GM06990 (cell line): ENCODE results near the gene LDHD.

Source experiments
- DNase-seq: peaks from one replicate; pipeline ENCODE4 v3.0.0-alpha.2; 2011; ENCODE audit not compliant: insufficient read length; ENCODE audit errors: extremely low read depth
- H3K27me3 ChIP-seq: replicated peaks from 2 replicates; pipeline ENCODE4 v1.6.0; 2011; ENCODE audit warnings: low read length; ENCODE audit not compliant: control insufficient read depth, insufficient read depth
- H3K36me3 ChIP-seq: 2 replicates; pipeline ENCODE4 v1.5.1; 2011; ENCODE audit warnings: low read length; ENCODE audit not compliant: control insufficient read depth, insufficient read depth
- H3K4me3 ChIP-seq: replicated peaks from 2 replicates; pipeline ENCODE4 v1.5.1; 2011; ENCODE audit warnings: low read depth, mild to moderate bottlenecking, control low read depth, low read length
- CTCF ChIP-seq: IDR thresholded peaks from 2 replicates; pipeline ENCODE4 v1.5.1; 2011; ENCODE audit warnings: low read length, control low read depth, mild to moderate bottlenecking, inconsistent platforms; ENCODE audit not compliant: insufficient read depth, poor library complexity, severe bottlenecking

The LDHD gene

GRCh38 chr16:75112734-75113491, 3.7 kb downstream of the LDHD start:
- H3K4me3 ChIP-seq = no peak overlapping the region
- DNase-seq = no peak
- H3K36me3 ChIP-seq = no peaks in the 10 kb centered on the region
- H3K27me3 ChIP-seq = no peaks in the 10 kb centered on the region
- TF ChIP-seq CTCF = no peak

GRCh38 chr16:75111961-75112733, 4.4 kb downstream of the LDHD start:
- no peak for DNase-seq
- no peak for TF ChIP-seq CTCF
- Histone ChIP-seq H3K27me3 (no peaks in the 10 kb centered on the region), H3K36me3 (no peaks in the 10 kb centered on the region), H3K4me3 (no peak overlapping the region)

GRCh38 chr16:75111514-75111940, 5.1 kb downstream of the LDHD start:
- Histone ChIP-seq H3K36me3 (no peaks in the 10 kb centered on the region), H3K4me3 (no peak overlapping the region), H3K27me3 (no peaks in the 10 kb centered on the region)
- DNase-seq = no peak
- TF ChIP-seq CTCF = no peak

- no peak overlapping the region for H3K4me3 ChIP-seq
Measured at GRCh38 chr16:75110637-75111513, 5.7 kb downstream of the LDHD start.

More at GRCh38 chr16:75110637-75111513, 5.7 kb downstream of the LDHD start:
- H3K36me3 ChIP-seq = no peaks in the 10 kb centered on the region
- no peaks in the 10 kb centered on the region for H3K27me3 ChIP-seq
- peak; percentile 95 for TF ChIP-seq CTCF
- DNase-seq = peak; percentile 83
